ENCODE data around the gene SDC3.

- TF ChIP-seq CTCF (IDR thresholded peaks at IDR 0.05): no peak
- no peak for TF ChIP-seq ZFX (IDR thresholded peaks at IDR 0.05; ENCODE audit: borderline replicate concordance)
Observed at GRCh38 chr1:30896905-30897304, 11.7 kb downstream of the SDC3 start.
